ENCODE measurements around the gene G6PC1. TPM values are rescaled to one million over a fixed set of nuclear protein-coding genes. Genes with fewer than 3 reads are reported as not detected.
"Not testable (repeated sequence)": the region's sequence is repeated elsewhere in the genome, so short reads cannot be mapped to it uniquely, and the experiment has no call there.

Gene G6PC1
- total and polyA plus RNA-seq, 5 donors from 2014 or later, result not detected

DNA sequence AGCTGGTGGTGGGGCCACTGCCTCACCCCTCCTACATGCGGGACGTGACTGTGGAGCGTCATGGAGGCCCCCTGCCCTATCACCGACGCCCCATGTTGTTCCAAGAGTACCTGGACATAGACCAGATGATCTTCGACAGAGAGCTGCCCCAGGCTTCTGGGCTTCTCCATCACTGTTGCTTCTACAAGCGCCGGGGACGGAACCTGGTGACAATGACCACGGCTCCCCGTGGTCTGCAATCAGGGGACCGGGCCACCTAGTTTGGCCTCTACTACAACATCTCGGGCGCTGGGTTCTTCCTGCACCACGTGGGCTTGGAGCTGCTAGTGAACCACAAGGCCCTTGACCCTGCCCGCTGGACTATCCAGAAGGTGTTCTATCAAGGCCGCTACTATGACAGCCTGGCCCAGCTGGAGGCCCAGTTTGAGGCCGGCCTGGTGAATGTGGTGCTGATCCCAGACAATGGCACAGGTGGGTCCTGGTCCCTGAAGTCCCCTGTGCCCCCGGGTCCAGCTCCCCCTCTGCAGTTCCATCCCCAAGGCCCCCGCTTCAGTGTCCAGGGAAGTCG, 32.8 kb upstream of the G6PC1 start:
- H3K27me3 ChIP-seq (ENCODE audit: control insufficient read depth, insufficient read depth, low read length); H3K9me3 Mint-ChIP-seq; DNase-seq; H3K36me3 ChIP-seq (ENCODE audit: control insufficient read depth, insufficient read depth, low read length); H3K4me3 Mint-ChIP-seq; H3K9me3 ChIP-seq (ENCODE audit: control insufficient read depth in 2 of 2, low read length in 2 of 2); ATAC-seq (ENCODE audit: low read depth in 2 of 2); H3K27ac Mint-ChIP-seq; H3K4me1 ChIP-seq (ENCODE audit: control insufficient read depth, insufficient read depth, low read length, poor library complexity, severe bottlenecking); H3K27ac ChIP-seq (ENCODE audit: insufficient read depth, low read length, poor library complexity, severe bottlenecking); H3K4me3 ChIP-seq (ENCODE audit: low read depth, low read length); H3K4me1 Mint-ChIP-seq; H3K36me3 Mint-ChIP-seq: not testable (repeated sequence)
- peaks cover 25% of the 10 kb centered on the region for H3K27me3 Mint-ChIP-seq

DNA sequence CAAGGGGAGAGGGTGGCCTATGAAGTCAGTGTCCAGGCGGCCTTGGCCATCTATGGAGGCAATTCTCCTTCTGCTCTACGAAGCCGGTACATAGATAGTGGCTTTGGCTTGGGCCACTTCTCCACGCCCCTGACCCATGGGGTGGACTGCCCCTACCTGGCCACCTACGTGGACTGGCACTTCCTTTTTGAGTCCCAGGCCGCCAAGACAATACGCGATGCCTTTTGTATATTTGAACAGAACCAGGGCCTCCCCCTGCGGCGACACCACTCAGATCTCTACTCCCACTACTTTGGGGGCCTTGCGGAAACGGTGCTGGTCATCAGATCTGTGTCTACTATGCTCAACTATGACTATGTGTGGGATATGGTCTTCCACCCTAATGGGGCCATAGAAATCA, 32.3 kb upstream of the G6PC1 start:
- H3K27me3 ChIP-seq (ENCODE audit: control insufficient read depth, insufficient read depth, low read length), result peaks cover 2% of the 10 kb centered on the region
- H3K4me3 ChIP-seq (ENCODE audit: low read depth, low read length), result no peak overlapping the region
- H3K27ac ChIP-seq (ENCODE audit: insufficient read depth, low read length, poor library complexity, severe bottlenecking), result no peak overlapping the region
- no peak for ATAC-seq (ENCODE audit: low read depth in 2 of 2)
- DNase-seq, result no peak
- H3K4me1 ChIP-seq (ENCODE audit: control insufficient read depth, insufficient read depth, low read length, poor library complexity, severe bottlenecking), result no peaks in the 10 kb centered on the region
- H3K27me3 Mint-ChIP-seq, result peaks cover 28% of the 10 kb centered on the region
- no peak overlapping the region for H3K4me3 Mint-ChIP-seq
- no peaks in the 10 kb centered on the region for H3K9me3 ChIP-seq (ENCODE audit: control insufficient read depth in 2 of 2, low read length in 2 of 2)
- no peaks in the 10 kb centered on the region for H3K36me3 ChIP-seq (ENCODE audit: control insufficient read depth, insufficient read depth, low read length)
- H3K27ac Mint-ChIP-seq, result no peak overlapping the region
- H3K9me3 Mint-ChIP-seq, result peaks cover 0 to 4% (median 0%) of the 10 kb centered on the region in 7 donors
- no peaks in the 10 kb centered on the region for H3K36me3 Mint-ChIP-seq
- H3K4me1 Mint-ChIP-seq, result no peaks in the 10 kb centered on the region

DNA sequence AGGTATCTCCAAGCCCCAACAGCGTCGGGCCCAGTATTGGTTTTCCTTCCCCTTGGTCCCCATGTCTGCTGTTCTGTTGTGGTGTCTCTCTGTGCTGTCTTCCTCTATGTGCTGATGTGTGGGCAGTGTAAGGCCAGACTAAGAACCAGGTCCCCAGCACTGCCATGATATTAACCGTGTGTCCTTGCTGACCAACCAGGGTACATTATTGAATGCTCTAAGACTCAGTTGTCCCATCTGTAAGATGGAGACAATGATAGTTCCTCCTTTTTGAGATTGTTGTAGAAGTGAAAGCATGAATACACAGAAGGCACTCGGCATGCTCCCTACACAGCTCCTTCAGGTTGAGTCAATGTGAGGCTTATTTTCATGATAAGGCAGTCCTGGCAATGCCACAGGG, 29.0 kb upstream of the G6PC1 start:
- no peak for ATAC-seq (ENCODE audit: low read depth in 2 of 2)
- Mint-ChIP-seq H3K27me3 (peaks cover 22% of the 10 kb centered on the region), H3K36me3 (no peaks in the 10 kb centered on the region), H3K4me3 (no peak overlapping the region), H3K27ac (no peak overlapping the region), H3K9me3 (peaks cover 0 to 4% (median 1%) of the 10 kb centered on the region in 7 donors), H3K4me1 (no peaks in the 10 kb centered on the region)
- no peak for DNase-seq
- Histone ChIP-seq H3K4me3 (ENCODE audit: low read depth, low read length) (no peak overlapping the region), H3K36me3 (ENCODE audit: control insufficient read depth, insufficient read depth, low read length) (no peaks in the 10 kb centered on the region), H3K9me3 (ENCODE audit: control insufficient read depth in 2 of 2, low read length in 2 of 2) (no peaks in the 10 kb centered on the region), H3K27me3 (ENCODE audit: control insufficient read depth, insufficient read depth, low read length) (peaks cover 2% of the 10 kb centered on the region), H3K4me1 (ENCODE audit: control insufficient read depth, insufficient read depth, low read length, poor library complexity, severe bottlenecking) (no peaks in the 10 kb centered on the region), H3K27ac (ENCODE audit: insufficient read depth, low read length, poor library complexity, severe bottlenecking) (no peak overlapping the region)

DNA sequence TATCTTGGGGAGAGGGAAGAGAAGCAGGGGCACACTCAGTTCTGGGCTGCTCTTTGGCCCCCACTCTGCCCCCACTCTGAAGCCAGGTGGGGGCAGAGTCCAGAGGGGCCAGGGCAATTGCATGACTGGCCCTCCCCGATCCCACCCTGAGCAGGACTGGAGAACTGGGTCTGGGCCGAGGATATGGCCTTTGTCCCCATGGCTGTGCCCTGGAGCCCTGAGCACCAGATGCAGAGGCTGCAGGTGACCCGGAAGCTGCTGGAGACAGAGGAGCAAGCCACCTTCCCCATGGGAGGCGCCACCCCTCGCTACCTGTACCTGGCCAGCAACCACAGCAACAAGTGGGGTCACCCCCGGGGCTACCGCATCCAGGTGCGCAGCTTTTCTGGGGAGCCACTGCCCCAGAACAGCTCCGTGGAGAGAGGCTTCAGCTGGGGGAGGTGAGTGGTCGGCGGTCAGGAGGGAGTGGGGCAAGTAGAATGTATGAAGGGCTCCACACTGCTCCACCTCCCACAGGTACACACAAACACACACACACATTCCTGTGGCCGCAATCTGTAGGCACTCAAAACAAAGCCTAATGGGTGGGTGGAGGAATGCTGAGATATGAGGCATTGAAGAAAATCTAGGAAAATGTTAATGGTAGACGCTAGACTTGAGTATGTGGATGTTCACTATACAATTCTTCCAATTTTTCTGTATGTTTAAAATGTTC, 28.2 kb upstream of the G6PC1 start:
- H3K27me3 ChIP-seq (ENCODE audit: control insufficient read depth, insufficient read depth, low read length), result peaks cover 2% of the 10 kb centered on the region
- no peak overlapping the region for H3K27ac ChIP-seq (ENCODE audit: insufficient read depth, low read length, poor library complexity, severe bottlenecking)
- H3K27me3 Mint-ChIP-seq, result peaks cover 24% of the 10 kb centered on the region
- H3K4me1 ChIP-seq (ENCODE audit: control insufficient read depth, insufficient read depth, low read length, poor library complexity, severe bottlenecking), result no peaks in the 10 kb centered on the region
- H3K9me3 ChIP-seq (ENCODE audit: control insufficient read depth in 2 of 2, low read length in 2 of 2), result no peaks in the 10 kb centered on the region
- H3K36me3 Mint-ChIP-seq, result no peaks in the 10 kb centered on the region
- DNase-seq (no peak), ATAC-seq (ENCODE audit: low read depth in 2 of 2) (no peak)
- no peak overlapping the region for H3K4me3 ChIP-seq (ENCODE audit: low read depth, low read length)
- H3K4me1 Mint-ChIP-seq, result no peaks in the 10 kb centered on the region
- H3K4me3 Mint-ChIP-seq, result no peak overlapping the region
- no peaks in the 10 kb centered on the region for H3K36me3 ChIP-seq (ENCODE audit: control insufficient read depth, insufficient read depth, low read length)
- no peak overlapping the region for H3K27ac Mint-ChIP-seq
- peaks cover 0 to 4% (median 1%) of the 10 kb centered on the region in 7 donors for H3K9me3 Mint-ChIP-seq

DNA sequence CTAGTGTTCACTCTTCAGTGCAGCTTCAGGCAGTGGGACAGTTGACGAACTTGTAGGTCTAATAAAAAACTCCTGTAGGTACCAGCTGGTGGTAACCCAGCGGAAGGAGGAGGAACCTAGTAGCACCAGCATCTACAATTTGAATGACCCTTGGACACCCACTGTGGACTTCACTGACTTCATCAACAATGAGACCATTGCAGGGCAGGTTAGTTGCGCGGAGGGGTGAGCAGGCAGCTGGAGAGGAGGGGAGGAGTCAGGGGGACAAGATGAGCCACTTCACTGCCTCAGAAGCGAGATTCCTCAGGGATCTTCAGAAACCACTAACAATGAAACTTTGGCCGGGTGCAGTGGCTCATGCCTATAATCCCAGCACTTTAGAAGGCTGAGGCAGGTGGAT, 27.3 kb upstream of the G6PC1 start:
- Histone ChIP-seq H3K27me3 (ENCODE audit: control insufficient read depth, insufficient read depth, low read length) (peaks cover 2% of the 10 kb centered on the region), H3K4me1 (ENCODE audit: control insufficient read depth, insufficient read depth, low read length, poor library complexity, severe bottlenecking) (no peaks in the 10 kb centered on the region), H3K36me3 (ENCODE audit: control insufficient read depth, insufficient read depth, low read length) (no peaks in the 10 kb centered on the region), H3K4me3 (ENCODE audit: low read depth, low read length) (no peak overlapping the region), H3K27ac (ENCODE audit: insufficient read depth, low read length, poor library complexity, severe bottlenecking) (no peak overlapping the region), H3K9me3 (ENCODE audit: control insufficient read depth in 2 of 2, low read length in 2 of 2) (no peaks in the 10 kb centered on the region)
- no peak for ATAC-seq (ENCODE audit: low read depth in 2 of 2)
- no peak overlapping the region for H3K27ac Mint-ChIP-seq
- peaks cover 0 to 4% (median 1%) of the 10 kb centered on the region in 7 donors for H3K9me3 Mint-ChIP-seq
- no peak overlapping the region for H3K4me3 Mint-ChIP-seq
- peaks cover 33% of the 10 kb centered on the region for H3K27me3 Mint-ChIP-seq
- no peaks in the 10 kb centered on the region for H3K4me1 Mint-ChIP-seq
- no peak for DNase-seq
- H3K36me3 Mint-ChIP-seq, result no peaks in the 10 kb centered on the region

DNA sequence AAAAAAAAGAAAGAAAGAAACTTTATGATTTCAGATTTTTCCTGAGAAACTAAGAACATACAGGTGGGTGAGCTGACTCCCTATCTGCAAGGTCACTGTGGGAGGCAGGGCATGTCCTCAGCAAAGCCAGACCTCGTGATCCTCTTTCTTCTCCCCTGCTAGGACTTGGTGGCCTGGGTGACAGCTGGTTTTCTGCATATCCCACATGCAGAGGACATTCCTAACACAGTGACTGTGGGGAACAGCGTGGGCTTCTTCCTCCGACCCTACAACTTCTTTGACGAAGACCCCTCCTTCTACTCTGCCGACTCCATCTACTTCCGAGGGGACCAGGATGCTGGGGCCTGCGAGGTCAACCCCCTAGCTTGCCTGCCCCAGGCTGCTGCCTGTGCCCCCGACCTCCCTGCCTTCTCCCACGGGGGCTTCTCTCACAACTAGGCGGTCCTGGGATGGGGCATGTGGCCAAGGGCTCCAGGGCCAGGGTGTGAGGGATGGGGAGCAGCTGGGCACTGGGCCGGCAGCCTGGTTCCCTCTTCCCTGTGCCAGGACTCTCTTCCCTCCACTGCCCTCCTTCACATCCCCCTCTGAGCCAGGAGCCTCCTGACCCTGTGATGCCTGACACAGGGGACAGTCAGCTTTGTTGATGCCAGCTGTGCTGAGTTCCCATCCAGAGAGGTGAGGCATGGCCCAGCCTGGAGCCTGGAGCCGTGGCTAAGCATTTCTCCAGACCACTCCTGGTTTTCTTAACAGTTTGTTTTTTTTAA, 26.5 kb upstream of the G6PC1 start:
- H3K4me1 ChIP-seq (ENCODE audit: control insufficient read depth, insufficient read depth, low read length, poor library complexity, severe bottlenecking); H3K4me1 Mint-ChIP-seq; H3K27me3 ChIP-seq (ENCODE audit: control insufficient read depth, insufficient read depth, low read length); H3K4me3 Mint-ChIP-seq; H3K4me3 ChIP-seq (ENCODE audit: low read depth, low read length); H3K36me3 Mint-ChIP-seq; H3K27ac Mint-ChIP-seq; DNase-seq; H3K9me3 ChIP-seq (ENCODE audit: control insufficient read depth in 2 of 2, low read length in 2 of 2); H3K27ac ChIP-seq (ENCODE audit: insufficient read depth, low read length, poor library complexity, severe bottlenecking); H3K9me3 Mint-ChIP-seq; ATAC-seq (ENCODE audit: low read depth in 2 of 2); H3K36me3 ChIP-seq (ENCODE audit: control insufficient read depth, insufficient read depth, low read length): not testable (repeated sequence)
- H3K27me3 Mint-ChIP-seq, result peaks cover 35% of the 10 kb centered on the region

DNA sequence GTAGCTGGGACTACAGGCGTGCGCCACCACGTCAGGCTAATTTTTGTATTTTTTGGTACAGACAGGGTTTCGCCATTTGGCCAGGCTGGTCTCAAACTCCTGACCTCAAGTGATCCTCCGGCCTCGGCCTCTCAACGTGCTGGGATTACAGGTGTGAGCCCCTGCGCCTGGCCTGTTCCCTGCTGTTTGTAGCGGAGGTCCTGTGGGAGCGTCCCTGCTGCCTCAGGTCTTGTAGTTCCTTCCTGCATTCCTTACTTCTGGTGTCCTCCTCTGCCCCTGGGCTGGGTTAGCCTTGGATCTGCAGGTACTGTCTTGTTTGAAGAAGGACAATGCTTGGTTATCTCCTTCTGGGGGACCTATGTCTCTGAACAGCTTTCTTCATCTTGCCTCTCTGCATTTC, 23.6 kb upstream of the G6PC1 start:
- no peak overlapping the region for H3K4me3 ChIP-seq (ENCODE audit: low read depth, low read length)
- H3K27ac ChIP-seq (ENCODE audit: insufficient read depth, low read length, poor library complexity, severe bottlenecking), result no peak overlapping the region
- ATAC-seq (ENCODE audit: low read depth in 2 of 2), result no peak
- H3K4me3 Mint-ChIP-seq, result no peak overlapping the region
- no peaks in the 10 kb centered on the region for H3K4me1 ChIP-seq (ENCODE audit: control insufficient read depth, insufficient read depth, low read length, poor library complexity, severe bottlenecking)
- no peaks in the 10 kb centered on the region for H3K9me3 ChIP-seq (ENCODE audit: control insufficient read depth in 2 of 2, low read length in 2 of 2)
- no peaks in the 10 kb centered on the region for H3K4me1 Mint-ChIP-seq
- no peaks in the 10 kb centered on the region for H3K36me3 ChIP-seq (ENCODE audit: control insufficient read depth, insufficient read depth, low read length)
- H3K27me3 ChIP-seq (ENCODE audit: control insufficient read depth, insufficient read depth, low read length), result no peaks in the 10 kb centered on the region
- H3K36me3 Mint-ChIP-seq, result no peaks in the 10 kb centered on the region
- DNase-seq, result no peak
- H3K27me3 Mint-ChIP-seq, result peaks cover 24% of the 10 kb centered on the region
- H3K27ac Mint-ChIP-seq, result no peak overlapping the region
- H3K9me3 Mint-ChIP-seq, result peaks cover 0 to 2% (median 0%) of the 10 kb centered on the region in 7 donors

Measured in CD4-positive, CD25-positive, alpha-beta regulatory T cell (primary cell).